Measurements from ENCODE around the gene HIGD1A. TPM values are rescaled to one million over a fixed set of nuclear protein-coding genes. Genes with fewer than 3 reads are reported as not detected.
A peak's percentile ranks its signal among the peaks of the same experiment; 100 is the strongest.

HIGD1A gene
- total RNA-seq, 6 experiments from 2014 or later: 115 to 144 (median 125) TPM

DNA sequence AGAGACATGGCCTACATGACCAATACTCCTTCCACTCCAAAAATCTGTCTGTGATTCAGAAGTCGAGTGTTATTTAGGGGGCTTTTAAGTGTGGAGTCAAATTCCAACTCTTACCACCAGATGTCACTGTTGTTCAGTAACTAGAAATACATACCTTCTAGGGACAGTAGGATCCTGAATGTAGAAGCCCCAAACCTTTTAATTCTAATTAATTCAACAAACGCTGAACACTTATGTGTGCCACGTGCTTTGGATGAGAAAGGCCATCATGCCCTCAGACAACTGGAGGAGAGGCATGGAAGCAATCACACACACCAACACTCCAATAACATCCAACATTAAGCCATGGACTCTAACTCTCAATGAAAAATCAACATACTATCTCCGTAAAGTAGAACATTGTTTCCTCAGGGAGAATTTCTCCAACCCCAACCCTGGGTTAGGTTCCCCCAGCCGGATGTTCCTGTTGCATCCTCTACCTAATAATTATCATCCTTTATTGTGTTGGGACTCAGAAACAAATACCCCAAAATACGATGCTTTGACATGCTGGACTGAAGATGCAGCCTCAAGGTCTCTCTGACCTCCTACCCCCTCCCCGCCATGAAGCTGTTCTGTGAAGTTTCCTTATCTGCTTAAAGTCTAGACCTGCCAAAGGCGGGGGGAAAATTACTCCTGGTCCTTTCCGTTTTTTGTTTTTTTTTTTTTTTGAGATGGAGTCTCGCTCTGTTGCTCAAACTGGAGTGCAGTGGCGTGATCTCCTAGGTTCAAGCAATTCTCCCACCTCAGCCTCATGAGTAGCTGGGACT is 23.2 kb downstream of the HIGD1A start:
- no peak overlapping the region for H3K4me3 Mint-ChIP-seq
- H3K36me3 Mint-ChIP-seq (ENCODE audit: low read depth): peaks cover 14% of the 10 kb centered on the region
- TF ChIP-seq CTCF (IDR thresholded peaks at IDR 0.05): peak; percentile 93
- H3K27me3 Mint-ChIP-seq (ENCODE audit: insufficient read depth): no peaks in the 10 kb centered on the region; the same call in 1 of the 2 replicates
- H3K27ac Mint-ChIP-seq: peak overlapping the region; percentile 85
- no peaks in the 10 kb centered on the region for H3K9me3 Mint-ChIP-seq
- peaks cover 39% of the 10 kb centered on the region for H3K4me1 Mint-ChIP-seq (ENCODE audit: low read depth)
- peak; percentile 70 for DNase-seq

- Mint-ChIP-seq H3K4me1 (ENCODE audit: low read depth) (peaks cover 39% of the 10 kb centered on the region), H3K27me3 (ENCODE audit: insufficient read depth) (no peaks in the 10 kb centered on the region; the same call in 1 of the 2 replicates), H3K4me3 (no peak overlapping the region), H3K9me3 (no peaks in the 10 kb centered on the region), H3K27ac (peak overlapping the region; percentile 85), H3K36me3 (ENCODE audit: low read depth) (peaks cover 7% of the 10 kb centered on the region)
- no peak for TF ChIP-seq CTCF (IDR thresholded peaks at IDR 0.05)
- DNase-seq: no peak
Observed at GRCh38 chr3:42780398-42780797, 23.9 kb downstream of the HIGD1A start.

DNA sequence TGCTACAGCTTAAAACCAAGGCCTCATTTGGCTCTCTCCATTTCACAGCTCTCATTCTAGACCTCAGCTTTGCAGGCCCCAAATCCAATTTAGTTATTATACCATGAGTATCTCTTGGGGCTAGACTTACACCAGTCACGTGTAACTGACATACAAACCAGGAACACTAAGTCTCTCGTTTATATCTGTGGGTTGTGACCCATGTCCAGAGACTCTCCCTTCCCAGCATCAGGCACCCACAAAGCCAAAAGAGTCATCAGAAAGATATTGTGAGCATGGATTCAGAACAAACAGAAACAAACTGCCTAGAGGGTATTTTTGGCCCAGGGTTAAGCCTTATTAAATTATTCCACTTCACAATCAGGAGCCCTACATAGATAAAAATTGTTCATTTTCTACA is 25.6 kb downstream of the HIGD1A start:
- peak overlapping the region; percentile 68 for H3K4me3 Mint-ChIP-seq
- H3K27ac Mint-ChIP-seq: peak overlapping the region; percentile 85
- TF ChIP-seq CTCF (IDR thresholded peaks at IDR 0.05): no peak
- no peaks in the 10 kb centered on the region; the same call in 1 of the 2 replicates for H3K27me3 Mint-ChIP-seq (ENCODE audit: insufficient read depth)
- H3K9me3 Mint-ChIP-seq: no peaks in the 10 kb centered on the region
- peaks cover 6% of the 10 kb centered on the region; the same call in 1 of the 2 replicates for H3K36me3 Mint-ChIP-seq (ENCODE audit: low read depth)
- H3K4me1 Mint-ChIP-seq (ENCODE audit: low read depth): peaks cover 42% of the 10 kb centered on the region
- peak; percentile 88 for DNase-seq

DNA sequence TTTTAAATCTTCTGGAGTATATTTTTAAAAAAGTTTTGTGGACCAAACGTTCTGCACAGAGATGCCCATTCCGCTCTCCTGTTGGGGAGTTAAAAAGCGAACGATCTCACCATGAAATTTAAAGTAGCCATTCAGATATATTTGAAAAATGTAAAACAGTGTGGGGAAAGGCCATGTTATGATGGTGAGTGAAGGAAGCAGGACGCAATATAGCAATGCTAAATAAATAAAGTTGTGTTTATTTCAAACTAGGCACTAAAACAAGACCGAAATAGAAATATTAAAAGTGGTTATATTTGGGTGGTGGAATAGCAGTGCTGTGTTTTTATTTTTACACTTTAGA is 30.9 kb downstream of the HIGD1A start:
- H3K27ac Mint-ChIP-seq: peak overlapping the region; percentile 80
- TF ChIP-seq CTCF (IDR thresholded peaks at IDR 0.05): no peak
- H3K27me3 Mint-ChIP-seq (ENCODE audit: insufficient read depth): peaks cover 6% of the 10 kb centered on the region; the same call in 1 of the 2 replicates
- peaks cover 10% of the 10 kb centered on the region; the same call in 1 of the 2 replicates for H3K36me3 Mint-ChIP-seq (ENCODE audit: low read depth)
- DNase-seq: no peak
- H3K9me3 Mint-ChIP-seq: peaks cover 7% of the 10 kb centered on the region
- H3K4me3 Mint-ChIP-seq: peak overlapping the region; percentile 93
- peaks cover 20% of the 10 kb centered on the region for H3K4me1 Mint-ChIP-seq (ENCODE audit: low read depth)

GRCh38 chr3:42772670-42773408 is 31.5 kb downstream of the HIGD1A start, which contains the start of gene CCDC13:
CCDC13 (minus strand) TSS chr3:42773253; CDS start chr3:42758345, 14,908 bp downstream.
- Mint-ChIP-seq H3K9me3 (peaks cover 7% of the 10 kb centered on the region), H3K4me3 (peak within 1 kb of the TSS; percentile 93), H3K27me3 (ENCODE audit: insufficient read depth) (peaks cover 7% of the 10 kb centered on the region; the same call in 1 of the 2 replicates), H3K4me1 (ENCODE audit: low read depth) (peaks cover 14% of the 10 kb centered on the region), H3K36me3 (ENCODE audit: low read depth) (peaks cover 10% of the 10 kb centered on the region; the same call in 1 of the 2 replicates), H3K27ac (peak within 1 kb of the TSS; percentile 80)
- peak; percentile 87 for DNase-seq
- no peak for TF ChIP-seq CTCF (IDR thresholded peaks at IDR 0.05)

Measured in HFFc6 (cell line).